Non-pigmented ciliary epithelial cell (primary cell): ENCODE measurements around the gene ANP32E.
"Not testable (repeated sequence)": the region's sequence is repeated elsewhere in the genome, so short reads cannot be mapped to it uniquely, and the experiment has no call there.

Experiments used
- DNase-seq: peaks from one replicate; pipeline ENCODE4 v3.0.0-alpha.2; 2010; ENCODE audit warnings: low read depth

Gene ANP32E

GRCh38 chr1:150256554-150257341 is 20.8 kb upstream of the ANP32E start:
- DNase-seq: no peak

- no peak for DNase-seq
Observed at GRCh38 chr1:150256198-150256553, 20.3 kb upstream of the ANP32E start.

GRCh38 chr1:150249936-150250335 is 14.0 kb upstream of the ANP32E start:
- DNase-seq: no peak

- no peak for DNase-seq
Observed at GRCh38 chr1:150243003-150243402, 7.1 kb upstream of the ANP32E start.

DNA sequence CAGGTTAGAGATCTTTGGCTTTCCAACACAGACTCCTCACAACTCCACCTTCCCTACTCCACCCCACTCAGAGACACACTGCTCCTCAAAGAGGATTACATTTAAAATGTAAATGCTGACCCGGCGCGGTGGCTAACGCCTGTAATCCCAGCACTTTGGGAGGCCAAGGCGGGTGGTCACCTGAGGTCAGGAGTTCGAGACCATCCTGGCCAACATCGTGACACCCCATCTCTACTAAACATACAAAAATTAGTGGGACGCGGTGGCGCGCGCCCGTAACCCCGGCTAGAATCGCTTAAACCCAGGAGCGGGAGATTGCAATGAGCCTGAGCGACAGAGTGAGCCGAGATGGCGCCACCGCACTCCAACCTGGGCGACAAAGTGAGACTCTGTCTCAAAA is 1.8 kb upstream of the ANP32E start:
- no peak for DNase-seq

DNA sequence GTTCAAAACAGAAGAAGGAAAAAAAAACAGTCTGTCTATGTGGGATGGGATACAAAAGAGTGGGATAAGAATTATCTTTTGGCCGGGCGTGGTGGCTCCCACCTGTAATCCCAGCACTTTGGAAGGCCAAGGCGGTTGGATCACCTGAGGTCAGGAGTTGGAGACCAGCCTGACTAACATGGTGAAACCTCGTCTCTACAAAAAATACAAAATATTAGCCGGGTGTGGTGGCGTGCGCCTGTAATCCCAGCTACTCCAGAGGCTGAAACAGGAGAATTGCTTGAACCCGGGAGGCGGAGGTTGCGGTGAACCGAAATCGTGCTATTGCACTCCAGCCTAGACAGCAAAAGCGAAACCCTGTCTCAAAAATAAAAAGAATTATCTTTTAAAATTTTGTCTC is 1.3 kb upstream of the ANP32E start:
- not testable (repeated sequence) for DNase-seq

- no peak for DNase-seq
Observed at GRCh38 chr1:150236614-150237100, 745 bp upstream of the ANP32E start.

GRCh38 chr1:150235294-150235851 is 539 bp downstream of the ANP32E start:
- no peak for DNase-seq

DNA sequence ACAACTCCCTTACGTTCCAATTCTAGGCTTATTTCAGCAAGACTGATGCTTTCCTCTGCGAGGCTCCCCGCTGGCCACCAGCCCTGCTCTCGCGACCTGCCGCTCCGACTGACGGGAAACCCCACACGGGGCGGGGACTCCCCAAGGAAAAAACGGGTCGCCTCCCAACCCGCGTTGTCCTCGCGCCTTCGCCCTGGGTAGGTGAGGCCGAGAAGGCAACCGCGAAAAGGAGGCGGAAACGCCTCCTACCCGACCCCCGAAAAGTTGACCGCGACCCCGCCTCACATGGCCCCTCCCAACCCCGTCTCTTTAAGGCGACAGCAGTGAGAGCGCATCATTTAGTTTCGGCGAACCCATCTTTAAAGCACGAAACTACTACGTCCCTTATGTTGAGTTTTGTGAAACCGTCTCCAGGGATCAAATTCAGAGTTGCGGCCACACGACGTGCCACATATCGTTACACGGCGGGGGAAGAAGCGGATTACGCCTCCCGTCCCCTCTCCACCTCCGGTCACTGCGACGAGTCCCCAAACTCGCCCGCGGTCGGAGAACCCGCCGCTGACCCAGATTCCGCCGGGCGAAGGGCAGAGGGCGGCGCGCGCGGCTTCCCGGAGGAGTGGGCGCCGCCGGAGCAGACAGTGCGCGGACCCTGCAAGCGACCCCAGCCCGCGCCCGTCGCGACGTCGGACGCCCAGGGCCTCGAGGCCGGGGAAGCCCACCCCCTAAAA is 1.2 kb downstream of the ANP32E start:
- DNase-seq: no peak

DNA sequence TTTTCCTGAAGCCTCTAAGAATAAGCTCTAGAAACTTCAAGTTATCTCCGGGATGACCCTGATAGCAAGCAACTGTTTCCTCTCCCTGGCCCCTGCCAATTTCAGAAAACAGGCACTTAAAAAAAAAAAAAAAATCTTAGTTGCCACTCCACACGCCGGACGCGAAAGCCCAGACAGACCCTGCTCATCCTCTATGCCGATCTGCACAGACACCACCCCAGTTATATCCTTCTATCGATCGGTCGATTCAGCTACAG is 1.7 kb downstream of the ANP32E start:
- DNase-seq: no peak

DNA sequence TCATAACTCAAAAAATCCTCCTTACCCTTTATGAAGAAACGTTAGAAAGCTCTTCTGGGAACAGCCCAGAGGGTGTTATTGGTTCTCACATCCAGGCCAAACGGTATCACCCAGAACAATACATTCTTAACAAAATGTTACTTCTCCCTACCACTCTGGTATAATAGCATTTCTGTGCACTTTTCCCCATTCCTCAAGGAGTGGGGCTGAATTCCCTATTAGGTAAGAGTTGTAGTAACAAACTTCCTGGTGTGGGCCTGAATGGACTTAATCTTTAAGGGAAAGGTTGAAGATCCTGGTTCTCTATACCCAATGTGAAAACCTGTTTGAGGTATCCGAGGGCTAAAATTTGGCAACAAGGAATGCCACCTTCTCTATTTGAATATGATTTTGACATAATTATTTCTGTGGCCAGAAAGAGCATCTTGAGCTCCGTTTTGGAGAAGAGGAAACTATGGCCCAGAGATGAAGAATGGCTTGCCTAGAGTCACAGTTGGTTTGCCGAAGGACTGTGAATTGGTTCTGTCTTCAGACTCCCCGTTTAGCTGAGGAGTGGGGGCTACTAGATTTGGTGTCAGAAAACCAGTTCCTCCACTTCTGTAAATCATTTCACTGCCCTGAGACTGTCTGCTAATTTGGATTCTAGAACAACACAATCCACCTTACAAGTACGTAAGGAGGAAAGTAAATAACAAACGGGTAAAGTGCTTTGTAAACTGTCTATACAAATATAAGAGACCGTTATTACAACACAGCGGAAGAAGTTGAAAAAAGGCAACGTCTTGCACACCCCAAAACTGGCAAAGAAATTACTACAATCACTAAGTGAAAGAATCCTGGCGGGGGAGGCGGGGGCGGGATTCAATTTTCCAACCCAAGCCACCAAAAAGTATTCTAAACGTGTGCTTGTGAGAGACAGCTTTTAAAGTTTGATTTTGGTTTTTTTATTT is 2.3 kb downstream of the ANP32E start:
- DNase-seq: no peak

- not testable (repeated sequence) for DNase-seq
Observed at GRCh38 chr1:150232921-150233320, 3.0 kb downstream of the ANP32E start.

DNA sequence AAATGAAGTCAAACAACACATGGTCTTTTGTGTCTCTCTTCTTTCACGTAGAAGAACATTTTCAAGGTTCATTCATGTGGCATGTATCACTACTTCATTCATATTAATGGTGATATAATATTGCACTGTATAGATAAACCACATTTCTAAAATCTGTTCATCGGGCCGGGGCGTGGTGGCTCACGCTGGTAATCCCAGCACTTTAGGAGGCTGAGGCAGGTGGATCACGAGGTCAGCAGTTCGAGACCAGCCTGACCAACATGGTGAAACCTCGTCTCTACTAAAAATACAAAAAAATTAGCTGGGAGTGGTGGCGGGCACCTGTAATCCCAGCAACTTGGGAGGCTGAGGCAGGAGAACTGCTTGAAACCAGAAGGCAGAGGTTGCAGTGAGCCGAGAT is 7.7 kb downstream of the ANP32E start:
- DNase-seq: not testable (repeated sequence)

GRCh38 chr1:150227228-150227627 is 8.7 kb downstream of the ANP32E start:
- no peak for DNase-seq

GRCh38 chr1:150226486-150226885 is 9.4 kb downstream of the ANP32E start:
- no peak for DNase-seq

DNA sequence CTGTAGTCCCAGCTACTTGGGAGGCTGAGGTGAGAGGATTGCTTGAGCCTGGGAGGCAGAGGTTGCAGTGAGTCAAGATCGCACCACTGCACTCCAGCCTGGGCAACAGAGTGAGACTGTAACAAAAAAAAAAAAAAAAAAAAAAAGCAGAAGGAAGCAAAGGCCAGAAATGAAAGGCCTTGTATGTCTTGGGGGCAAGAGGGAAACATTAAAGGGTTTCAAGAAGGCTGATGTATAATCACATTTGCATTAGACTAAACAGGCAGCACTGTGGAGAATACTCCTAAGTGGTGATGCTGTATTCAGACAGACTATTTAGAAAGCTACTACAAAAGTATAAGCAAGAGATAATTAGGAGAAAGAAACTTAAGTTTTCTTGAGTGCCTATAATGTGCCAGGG is 10.4 kb downstream of the ANP32E start:
- DNase-seq: no peak

DNA sequence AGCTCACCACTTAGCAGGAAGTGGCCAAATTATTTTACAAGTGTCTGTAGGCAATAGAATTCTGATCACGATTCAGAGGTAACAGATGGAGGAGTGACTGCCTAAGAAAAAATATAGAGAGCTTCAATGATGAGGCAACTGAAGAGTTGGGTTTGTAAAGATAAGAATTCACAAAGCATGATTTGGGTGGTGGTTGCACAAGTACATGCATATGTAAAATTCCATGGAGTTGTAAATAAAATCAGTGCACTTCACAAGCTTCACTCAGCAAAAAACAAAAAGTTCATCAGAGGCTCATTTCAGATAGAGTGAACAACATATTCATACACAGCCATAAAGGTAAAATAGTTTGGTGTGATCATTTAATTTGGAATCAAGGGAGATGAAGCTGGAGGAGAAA is 10.9 kb downstream of the ANP32E start:
- no peak for DNase-seq

DNA sequence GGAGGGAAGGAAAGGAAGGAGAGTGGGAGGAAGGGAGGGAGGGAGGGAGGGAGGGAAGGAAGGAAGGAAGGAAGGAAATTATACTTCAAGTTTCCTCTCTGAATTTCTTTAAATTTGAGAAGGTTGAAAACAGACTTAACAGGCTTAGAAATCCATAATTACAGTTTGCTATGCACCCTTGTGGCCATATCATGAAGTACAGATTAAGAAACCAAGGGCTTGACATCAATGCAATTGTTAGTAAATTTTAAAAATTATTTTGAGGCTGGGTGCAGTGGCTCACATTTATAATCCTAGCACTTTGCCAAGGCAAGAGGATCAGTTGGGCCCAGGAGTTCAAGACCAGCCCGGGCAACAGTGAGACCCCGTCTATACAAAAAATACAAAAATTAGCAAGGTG is 14.4 kb downstream of the ANP32E start:
- DNase-seq: no peak

GRCh38 chr1:150215855-150216254 is 20.1 kb downstream of the ANP32E start:
- not testable (repeated sequence) for DNase-seq

DNA sequence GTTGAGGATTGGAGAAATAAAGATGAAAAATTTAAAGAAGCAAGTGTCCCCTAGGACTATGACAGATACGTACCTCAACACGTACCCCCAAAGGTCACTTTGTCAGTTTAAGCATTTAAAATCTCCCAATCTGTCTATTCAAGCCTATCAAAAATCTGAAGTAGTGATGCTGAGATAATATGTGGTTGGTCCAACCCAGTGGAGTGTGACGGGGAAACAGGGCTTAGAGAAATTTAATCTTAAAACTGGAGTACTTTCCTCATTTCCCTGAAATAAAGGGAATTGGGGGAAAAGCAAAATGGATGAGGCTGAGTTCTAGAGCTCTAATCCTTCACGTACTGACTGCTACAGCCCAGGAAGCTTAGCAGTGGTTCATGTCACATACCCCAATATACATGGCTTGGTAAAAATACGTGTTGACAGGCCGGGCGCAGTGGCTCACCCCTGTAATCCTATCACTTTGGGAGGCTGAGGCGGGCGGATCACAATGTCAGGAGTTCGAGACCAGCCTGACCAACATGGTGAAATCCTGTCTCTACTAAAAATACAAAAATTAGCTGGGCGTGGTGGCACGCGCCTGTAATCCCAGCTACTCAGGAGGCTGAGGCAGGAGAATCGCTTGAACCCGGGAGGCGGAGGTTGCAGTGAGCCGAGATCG is 21.7 kb downstream of the ANP32E start:
- DNase-seq: not testable (repeated sequence)

GRCh38 chr1:150213170-150214098 is 22.5 kb downstream of the ANP32E start:
- DNase-seq: no peak
